RWPE1 (cell line): Measurements from ENCODE around the gene HMG20A.

Source experiments
- CTCF ChIA-PET: fragments of 350-600 bp; sonication (Branson Sonifier 250); formaldehyde crosslinking; extraction: SDS; loops from one replicate; lab custom pipeline; 2021; lab: Yijun Ruan, JAX
- POLR2A ChIA-PET: fragments of 400-600 bp; formaldehyde crosslinking; extraction: SDS; loops from one replicate; lab custom pipeline; 2020; ENCODE audit warnings: antibody characterized with exemption; ENCODE audit not compliant: low non-redundant PET; lab: Yijun Ruan, JAX
- DNase-seq: peaks from one replicate; pipeline ENCODE4 v3.0.0; 2012; ENCODE audit warnings: low spot score
- H3K27ac ChIP-seq: fragments of 450-650 bp; 2 replicates; pipeline ENCODE4 v1.5.1; 2017
- TF ChIP-seq, protein P1 (sequence below): fragments of 450-650 bp; conservative IDR thresholded peaks from 2 replicates; pipeline ENCODE4 v1.5.1; 2017; ENCODE audit warnings: low read depth, mild to moderate bottlenecking

Gene HMG20A

DNA sequence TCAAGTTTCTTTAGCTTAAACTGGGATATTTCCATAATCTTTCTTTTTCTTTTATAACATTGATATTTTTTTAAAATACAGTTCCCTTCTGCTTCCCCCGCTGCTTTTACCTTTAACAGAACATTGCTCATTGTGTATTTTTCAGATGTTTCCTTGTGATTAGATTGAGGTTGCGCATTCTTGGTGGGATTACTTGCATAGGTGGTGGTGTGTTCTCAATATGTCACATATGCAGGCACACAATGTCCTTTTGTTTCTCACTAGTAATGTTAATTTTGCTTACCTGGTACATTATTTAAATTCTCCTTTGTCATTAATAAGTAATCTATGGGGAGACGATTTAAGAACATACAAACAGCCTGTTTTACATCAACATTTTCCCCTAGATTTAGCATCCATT lies 48.2 kb downstream of the HMG20A start:
- DNase-seq = no peak
- POLR2A ChIA-PET = no interaction called here
- no peak overlapping the region for H3K27ac ChIP-seq
- CTCF ChIA-PET = interaction anchor here (0.7 to 0.9 kb wide), 2 partner anchors 40 kb away, joined by 3 to 4 read pairs; no protein-coding TSS in a partner anchor
- TF ChIP-seq, protein P1, sequence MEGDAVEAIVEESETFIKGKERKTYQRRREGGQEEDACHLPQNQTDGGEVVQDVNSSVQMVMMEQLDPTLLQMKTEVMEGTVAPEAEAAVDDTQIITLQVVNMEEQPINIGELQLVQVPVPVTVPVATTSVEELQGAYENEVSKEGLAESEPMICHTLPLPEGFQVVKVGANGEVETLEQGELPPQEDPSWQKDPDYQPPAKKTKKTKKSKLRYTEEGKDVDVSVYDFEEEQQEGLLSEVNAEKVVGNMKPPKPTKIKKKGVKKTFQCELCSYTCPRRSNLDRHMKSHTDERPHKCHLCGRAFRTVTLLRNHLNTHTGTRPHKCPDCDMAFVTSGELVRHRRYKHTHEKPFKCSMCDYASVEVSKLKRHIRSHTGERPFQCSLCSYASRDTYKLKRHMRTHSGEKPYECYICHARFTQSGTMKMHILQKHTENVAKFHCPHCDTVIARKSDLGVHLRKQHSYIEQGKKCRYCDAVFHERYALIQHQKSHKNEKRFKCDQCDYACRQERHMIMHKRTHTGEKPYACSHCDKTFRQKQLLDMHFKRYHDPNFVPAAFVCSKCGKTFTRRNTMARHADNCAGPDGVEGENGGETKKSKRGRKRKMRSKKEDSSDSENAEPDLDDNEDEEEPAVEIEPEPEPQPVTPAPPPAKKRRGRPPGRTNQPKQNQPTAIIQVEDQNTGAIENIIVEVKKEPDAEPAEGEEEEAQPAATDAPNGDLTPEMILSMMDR = no peak

DNA sequence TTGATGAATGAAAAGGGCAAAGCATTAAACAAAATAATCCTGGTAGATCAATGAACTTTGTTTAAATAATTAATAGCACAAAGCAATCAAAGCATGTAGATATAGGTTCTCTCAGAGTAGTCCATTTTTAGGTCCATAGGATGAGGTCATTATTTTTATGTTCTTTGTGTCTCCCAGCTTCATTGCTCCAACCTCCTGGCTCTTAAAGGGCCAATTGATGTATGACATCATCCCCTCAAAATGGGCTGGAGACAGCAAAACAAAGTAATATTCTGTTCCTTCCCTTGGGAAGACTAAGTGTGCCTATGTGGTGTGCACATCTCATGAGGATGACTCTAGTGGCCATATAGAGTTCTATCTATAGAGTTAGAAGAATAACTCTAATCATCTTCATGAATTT lies 49.5 kb downstream of the HMG20A start:
- TF ChIP-seq, protein P1 = no peak
- no peak overlapping the region for H3K27ac ChIP-seq
- POLR2A ChIA-PET = no interaction called here
- CTCF ChIA-PET = no interaction called here
- no peak for DNase-seq

DNA sequence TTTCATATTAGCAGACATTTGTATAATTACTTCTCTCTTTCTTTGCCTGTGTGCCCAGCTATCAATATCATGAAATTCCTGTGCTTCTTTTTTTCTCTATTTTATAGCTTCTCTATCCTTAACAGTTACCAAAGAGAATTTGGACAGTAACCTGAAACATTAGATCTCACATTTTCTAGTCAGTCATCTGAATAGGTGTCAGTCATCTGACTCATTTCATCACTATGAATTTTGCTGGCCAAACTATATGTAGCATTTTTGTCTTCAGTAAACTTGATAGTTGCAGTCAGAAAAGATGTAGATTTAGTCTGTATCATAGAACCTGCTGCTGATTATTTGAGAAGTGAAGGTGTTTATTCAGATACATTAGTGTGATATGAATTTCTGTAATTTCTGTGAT lies 52.6 kb downstream of the HMG20A start:
- POLR2A ChIA-PET = no interaction called here
- CTCF ChIA-PET = no interaction called here
- peak; percentile 21 for DNase-seq
- H3K27ac ChIP-seq = no peak overlapping the region
- TF ChIP-seq, protein P1 = no peak

DNA sequence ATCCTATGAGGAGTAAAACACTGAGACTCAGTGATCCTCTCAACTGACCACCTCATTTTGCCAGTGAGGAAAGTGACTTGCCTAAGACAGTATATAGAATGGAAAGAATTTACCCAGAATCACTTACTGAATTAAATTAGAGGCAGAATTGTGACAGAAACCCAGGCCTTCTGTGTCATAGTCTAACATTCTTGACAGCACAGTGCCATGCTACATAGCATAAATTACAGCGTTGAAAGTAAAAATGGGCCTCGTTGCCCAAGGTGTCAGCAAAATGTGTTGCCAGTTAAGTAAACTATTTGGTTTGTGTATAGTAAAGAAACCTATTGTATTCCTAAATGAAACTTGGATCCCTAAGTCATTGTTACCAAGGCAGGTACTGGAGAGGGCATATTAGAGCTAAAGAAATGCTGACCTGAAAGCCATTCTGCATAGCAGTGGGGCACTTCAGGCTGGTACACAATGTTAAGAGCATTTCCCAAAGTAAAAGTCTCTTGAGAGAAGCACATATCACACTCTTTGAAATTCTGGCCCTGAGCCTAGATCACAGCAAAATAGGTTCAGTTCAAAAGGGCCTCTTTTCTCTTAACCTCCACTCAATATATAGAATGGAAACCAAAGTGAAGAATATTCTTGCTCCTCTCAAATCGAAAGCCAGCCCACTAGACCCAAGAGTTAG lies 53.8 kb downstream of the HMG20A start:
- POLR2A ChIA-PET = no interaction called here
- H3K27ac ChIP-seq = no peak overlapping the region
- DNase-seq = no peak
- CTCF ChIA-PET = no interaction called here
- TF ChIP-seq, protein P1 = no peak

DNA sequence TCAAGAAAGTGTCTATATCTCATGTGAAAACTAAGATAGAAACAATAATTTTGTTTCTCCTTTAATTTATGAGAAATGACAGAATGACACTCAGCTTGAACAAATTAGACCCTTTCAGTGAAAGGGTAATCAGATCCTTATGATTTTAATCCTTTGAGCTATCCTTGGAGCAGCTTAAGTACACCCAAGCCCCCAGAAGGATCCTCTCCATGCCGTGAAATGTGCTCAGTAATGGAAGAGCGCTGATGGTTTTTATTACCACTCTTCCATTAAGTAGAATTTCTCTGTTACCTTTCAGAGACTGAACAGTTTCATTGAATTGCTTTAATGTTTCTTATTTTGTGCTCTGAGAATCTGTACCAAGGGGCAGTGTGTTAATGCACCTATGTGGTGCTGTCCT lies 54.3 kb downstream of the HMG20A start:
- TF ChIP-seq, protein P1 = no peak
- no peak for DNase-seq
- H3K27ac ChIP-seq = no peak overlapping the region
- ChIA-PET POLR2A (no interaction called here), CTCF (no interaction called here)

DNA sequence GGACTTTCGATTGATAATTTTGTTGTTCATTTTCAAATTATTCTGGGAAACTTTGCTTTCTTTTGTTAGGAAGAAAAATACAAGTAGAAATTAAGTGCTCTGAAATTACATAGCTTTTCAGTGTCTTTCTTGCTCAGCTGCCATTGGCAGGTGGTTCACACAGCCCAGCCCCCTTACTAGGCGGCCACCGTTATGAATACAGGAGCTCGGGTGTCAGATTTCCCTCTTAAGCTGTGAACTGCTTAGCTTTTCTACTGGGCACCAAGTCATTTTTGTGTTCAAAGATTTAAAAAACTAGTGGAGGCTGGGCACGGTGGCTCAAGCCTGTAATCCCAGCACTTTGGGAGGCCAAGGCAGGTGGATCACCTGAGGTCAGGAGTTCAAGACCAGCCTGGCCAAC lies 55.2 kb downstream of the HMG20A start:
- H3K27ac ChIP-seq = no peak overlapping the region
- TF ChIP-seq, protein P1 = no peak
- POLR2A ChIA-PET = no interaction called here
- CTCF ChIA-PET = no interaction called here
- DNase-seq = no peak
